Activated CD8-positive, alpha-beta memory T cell treated with anti-CD3 and anti-CD28 coated beads, Interleukin-2, amount 10 ng/mL, durations not matched to agents 7 days and 5 days (primary cell): ENCODE data around the gene DMAC2. TPM values are rescaled to one million over a fixed set of nuclear protein-coding genes. Genes with fewer than 3 reads are reported as not detected.

Source experiments
- ATAC-seq: fragments of 150-1000 bp; cut with Tn5 transposase; one replicate; pipeline ENCODE4 v1.10.0; 2021; ENCODE audit warnings: moderate library complexity
- CTCF ChIA-PET: fragments of 350-600 bp; sonication (Branson Sonifier 250); formaldehyde crosslinking; loops from one replicate; lab custom pipeline; 2021; ENCODE audit warnings: antibody characterized with exemption; lab: Charles Lee
- DNase-seq: peaks from one replicate; pipeline ENCODE4 v3.0.0-alpha.2; 2020
- H3K27ac Mint-ChIP-seq: one replicate; pipeline ENCODE4 v1.8.0; 2021; ENCODE audit warnings: mild to moderate bottlenecking, mixed read lengths
- H3K27me3 Mint-ChIP-seq: one replicate; pipeline ENCODE4 v1.8.0; 2021; ENCODE audit warnings: mixed read lengths
- H3K36me3 Mint-ChIP-seq: one replicate; pipeline ENCODE4 v1.8.0; 2021; ENCODE audit warnings: mild to moderate bottlenecking, mixed read lengths
- H3K4me1 Mint-ChIP-seq: one replicate; pipeline ENCODE4 v1.8.0; 2021; ENCODE audit warnings: mixed read lengths
- H3K4me3 Mint-ChIP-seq: one replicate; pipeline ENCODE4 v1.8.0; 2021; ENCODE audit warnings: mild to moderate bottlenecking, moderate library complexity, mixed read lengths
- H3K9me3 Mint-ChIP-seq: one replicate; pipeline ENCODE4 v1.8.0; 2022; ENCODE audit warnings: low read depth, mixed read lengths
- total RNA-seq, 2 experiments: library from RNA; stranded (reverse); gene quantifications; one replicate each; pipeline ENCODE4 v1.2.3, GENCODE V29; 2021

Gene DMAC2
- total RNA-seq, 2 experiments from 2014 or later = 43.2 to 56.5 TPM

GRCh38 chr19:41425174-41426115 lies 14.3 kb downstream of the DMAC2 start:
- no peak for DNase-seq
- Mint-ChIP-seq H3K4me1 (peaks cover 26% of the 10 kb centered on the region), H3K27ac (peak overlapping the region; percentile 72), H3K36me3 (no peaks in the 10 kb centered on the region), H3K4me3 (no peak overlapping the region), H3K27me3 (no peaks in the 10 kb centered on the region), H3K9me3 (no peaks in the 10 kb centered on the region)
- ATAC-seq = no peak
- CTCF ChIA-PET = interaction anchor here (1.0 to 1.9 kb wide), 2 partner anchors 14 to 23 kb away, joined by 3 to 6 read pairs; partner anchors contain the start of gene DMAC2

GRCh38 chr19:41424335-41425173 lies 15.2 kb downstream of the DMAC2 start:
- DNase-seq = no peak
- ATAC-seq = no peak
- CTCF ChIA-PET = interaction anchor here (1.0 to 1.9 kb wide), 2 partner anchors 14 to 24 kb away, joined by 3 to 6 read pairs; partner anchors contain the start of gene DMAC2
- peaks cover 3% of the 10 kb centered on the region for H3K36me3 Mint-ChIP-seq
- H3K27ac Mint-ChIP-seq = peak overlapping the region; percentile 72
- no peaks in the 10 kb centered on the region for H3K27me3 Mint-ChIP-seq
- H3K4me3 Mint-ChIP-seq = no peak overlapping the region
- peaks cover 26% of the 10 kb centered on the region for H3K4me1 Mint-ChIP-seq
- H3K9me3 Mint-ChIP-seq = no peaks in the 10 kb centered on the region

GRCh38 chr19:41422955-41423354 lies 16.8 kb downstream of the DMAC2 start:
- CTCF ChIA-PET = no interaction called here
- no peaks in the 10 kb centered on the region for H3K27me3 Mint-ChIP-seq
- peaks cover 8% of the 10 kb centered on the region for H3K36me3 Mint-ChIP-seq
- DNase-seq (no peak), ATAC-seq (no peak)
- H3K4me3 Mint-ChIP-seq = no peak overlapping the region
- H3K4me1 Mint-ChIP-seq = peaks cover 14% of the 10 kb centered on the region
- H3K9me3 Mint-ChIP-seq = no peaks in the 10 kb centered on the region
- no peak overlapping the region for H3K27ac Mint-ChIP-seq

GRCh38 chr19:41422456-41422855 lies 17.3 kb downstream of the DMAC2 start:
- Mint-ChIP-seq H3K4me1 (peaks cover 9% of the 10 kb centered on the region), H3K4me3 (no peak overlapping the region), H3K27ac (no peak overlapping the region), H3K27me3 (no peaks in the 10 kb centered on the region), H3K36me3 (peaks cover 8% of the 10 kb centered on the region), H3K9me3 (no peaks in the 10 kb centered on the region)
- DNase-seq (no peak), ATAC-seq (no peak)
- CTCF ChIA-PET = no interaction called here

GRCh38 chr19:41421973-41422372 lies 17.7 kb downstream of the DMAC2 start:
- no peak overlapping the region for H3K4me3 Mint-ChIP-seq
- no peaks in the 10 kb centered on the region for H3K27me3 Mint-ChIP-seq
- peaks cover 10% of the 10 kb centered on the region for H3K36me3 Mint-ChIP-seq
- CTCF ChIA-PET = no interaction called here
- DNase-seq (no peak), ATAC-seq (no peak)
- no peak overlapping the region for H3K27ac Mint-ChIP-seq
- H3K4me1 Mint-ChIP-seq = peaks cover 7% of the 10 kb centered on the region
- no peaks in the 10 kb centered on the region for H3K9me3 Mint-ChIP-seq

- H3K27me3 Mint-ChIP-seq = no peaks in the 10 kb centered on the region
- CTCF ChIA-PET = no interaction called here
- no peak overlapping the region for H3K4me3 Mint-ChIP-seq
- H3K27ac Mint-ChIP-seq = no peak overlapping the region
- DNase-seq (no peak), ATAC-seq (no peak)
- H3K4me1 Mint-ChIP-seq = peaks cover 4% of the 10 kb centered on the region
- no peaks in the 10 kb centered on the region for H3K9me3 Mint-ChIP-seq
- peaks cover 10% of the 10 kb centered on the region for H3K36me3 Mint-ChIP-seq
Observed at GRCh38 chr19:41421314-41421713, 18.4 kb downstream of the DMAC2 start.

DNA sequence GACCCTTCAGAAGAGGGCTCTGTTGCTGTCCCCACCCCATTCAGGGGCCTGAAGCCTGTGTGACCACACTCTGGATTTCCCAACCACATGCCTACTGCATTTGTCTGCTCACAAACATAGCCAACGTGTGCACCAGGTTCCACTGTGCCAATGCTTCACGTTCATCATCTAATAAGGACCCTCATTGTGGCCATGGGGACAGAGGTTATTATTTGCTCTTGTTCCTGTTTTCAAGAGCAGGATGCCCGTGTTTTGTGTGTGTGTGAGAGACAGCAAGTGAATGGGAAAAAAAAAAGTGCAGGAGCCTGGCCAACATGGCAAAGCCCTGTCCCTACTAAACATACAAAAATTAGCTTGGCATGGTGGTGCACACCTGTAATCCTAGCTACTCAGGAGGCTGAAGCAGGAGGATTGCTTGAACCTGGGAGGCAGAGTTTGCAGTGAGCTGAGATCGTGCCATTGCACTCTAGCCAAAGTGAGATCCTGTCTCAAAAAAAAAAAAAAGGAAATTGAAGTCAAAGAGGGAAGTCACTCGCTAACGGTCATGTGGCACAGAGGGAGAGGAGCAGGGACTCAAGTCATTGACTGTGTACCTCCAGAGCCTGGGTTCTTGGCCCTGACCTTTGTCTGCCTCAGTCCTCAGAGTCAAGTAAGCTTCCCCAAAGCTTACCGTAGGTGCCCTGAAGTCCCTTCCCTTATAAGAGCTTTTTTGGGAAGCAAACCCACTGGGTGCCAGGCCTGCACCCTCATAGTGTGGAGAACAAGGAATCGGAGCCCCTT lies 19.4 kb downstream of the DMAC2 start:
- H3K4me1 Mint-ChIP-seq = peaks cover 4% of the 10 kb centered on the region
- H3K27me3 Mint-ChIP-seq = no peaks in the 10 kb centered on the region
- ATAC-seq = no peak
- H3K9me3 Mint-ChIP-seq = no peaks in the 10 kb centered on the region
- H3K36me3 Mint-ChIP-seq = peaks cover 10% of the 10 kb centered on the region
- H3K27ac Mint-ChIP-seq = peak overlapping the region; percentile 20
- no peak for DNase-seq
- H3K4me3 Mint-ChIP-seq = no peak overlapping the region
- CTCF ChIA-PET = no interaction called here

- no peak overlapping the region for H3K27ac Mint-ChIP-seq
- no peak for DNase-seq
- peaks cover 12% of the 10 kb centered on the region for H3K36me3 Mint-ChIP-seq
- no peaks in the 10 kb centered on the region for H3K4me1 Mint-ChIP-seq
- CTCF ChIA-PET = no interaction called here
- no peak for ATAC-seq
- no peak overlapping the region for H3K4me3 Mint-ChIP-seq
- H3K9me3 Mint-ChIP-seq = no peaks in the 10 kb centered on the region
- no peaks in the 10 kb centered on the region for H3K27me3 Mint-ChIP-seq
Observed at GRCh38 chr19:41416194-41416674, 23.5 kb downstream of the DMAC2 start.

- no peak for DNase-seq
- Mint-ChIP-seq H3K27me3 (no peaks in the 10 kb centered on the region), H3K4me1 (peaks cover 1% of the 10 kb centered on the region), H3K4me3 (no peak overlapping the region), H3K27ac (no peak overlapping the region), H3K9me3 (no peaks in the 10 kb centered on the region), H3K36me3 (peaks cover 11% of the 10 kb centered on the region)
- no peak for ATAC-seq
- CTCF ChIA-PET = no interaction called here
Observed at GRCh38 chr19:41415154-41415571, 24.5 kb downstream of the DMAC2 start.

- H3K27ac Mint-ChIP-seq = no peak overlapping the region
- ATAC-seq (no peak), DNase-seq (no peak)
- H3K4me1 Mint-ChIP-seq = peaks cover 6% of the 10 kb centered on the region
- peaks cover 9% of the 10 kb centered on the region for H3K36me3 Mint-ChIP-seq
- no peaks in the 10 kb centered on the region for H3K9me3 Mint-ChIP-seq
- H3K27me3 Mint-ChIP-seq = no peaks in the 10 kb centered on the region
- CTCF ChIA-PET = no interaction called here
- no peak overlapping the region for H3K4me3 Mint-ChIP-seq
Observed at GRCh38 chr19:41414461-41414860, 25.3 kb downstream of the DMAC2 start.

- no peak for ATAC-seq
- Mint-ChIP-seq H3K4me3 (no peak overlapping the region), H3K4me1 (peaks cover 10% of the 10 kb centered on the region), H3K27me3 (no peaks in the 10 kb centered on the region), H3K36me3 (peaks cover 5% of the 10 kb centered on the region), H3K27ac (no peak overlapping the region), H3K9me3 (no peaks in the 10 kb centered on the region)
- no peak for DNase-seq
- CTCF ChIA-PET = no interaction called here
Observed at GRCh38 chr19:41413947-41414346, 25.8 kb downstream of the DMAC2 start.

DNA sequence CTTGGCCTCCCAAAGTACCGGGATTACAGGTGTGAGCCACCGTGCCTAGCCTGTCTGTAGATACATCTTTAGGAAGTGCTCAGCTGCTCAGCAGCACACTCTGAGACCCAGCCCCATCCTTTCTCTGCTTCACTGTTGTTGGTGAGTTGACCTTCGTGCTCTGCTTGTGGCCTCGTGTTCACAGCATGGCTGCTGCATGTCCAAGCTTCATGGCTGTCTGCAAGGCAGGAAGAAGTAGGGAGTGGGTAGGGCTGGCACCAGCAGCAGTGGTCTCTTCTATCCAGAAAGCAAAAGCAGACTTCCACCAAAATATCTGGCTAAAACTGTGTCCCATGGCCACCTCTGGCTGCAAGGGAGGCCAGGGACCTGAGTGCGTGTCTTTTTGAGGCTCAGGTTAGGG lies 26.8 kb downstream of the DMAC2 start:
- Mint-ChIP-seq H3K4me3 (no peak overlapping the region), H3K36me3 (peaks cover 4% of the 10 kb centered on the region), H3K27me3 (no peaks in the 10 kb centered on the region), H3K9me3 (no peaks in the 10 kb centered on the region), H3K4me1 (peaks cover 10% of the 10 kb centered on the region), H3K27ac (no peak overlapping the region)
- CTCF ChIA-PET = no interaction called here
- DNase-seq (no peak), ATAC-seq (no peak)

- Mint-ChIP-seq H3K4me1 (peaks cover 10% of the 10 kb centered on the region), H3K27ac (no peak overlapping the region), H3K36me3 (peaks cover 2% of the 10 kb centered on the region), H3K9me3 (no peaks in the 10 kb centered on the region), H3K4me3 (no peak overlapping the region), H3K27me3 (no peaks in the 10 kb centered on the region)
- ATAC-seq (no peak), DNase-seq (no peak)
- CTCF ChIA-PET = no interaction called here
Observed at GRCh38 chr19:41411968-41412265, 27.8 kb downstream of the DMAC2 start.
